ENCODE measurements around the gene CIAO2B. TPM values are rescaled to one million over a fixed set of nuclear protein-coding genes. Genes with fewer than 3 reads are reported as not detected.

The CIAO2B gene
- total RNA-seq, 1 experiment from 2014 or later, result 59.7 TPM

- no peak for TF ChIP-seq ZBTB43 (CRISPR knock-in tag; IDR thresholded peaks at IDR 0.05)
- no peak for TF ChIP-seq KAT7 (CRISPR knock-in tag; IDR thresholded peaks at IDR 0.05; ENCODE audit: borderline replicate concordance)
- TF ChIP-seq TP53 (CRISPR knock-in tag; IDR thresholded peaks at IDR 0.05), result no peak
- TF ChIP-seq ZNF671 (CRISPR knock-in tag; IDR thresholded peaks at IDR 0.05), result no peak
- TF ChIP-seq MAX (CRISPR knock-in tag; IDR thresholded peaks at IDR 0.05), result no peak
- no peak for TF ChIP-seq NR1H2 (CRISPR knock-in tag; IDR thresholded peaks at IDR 0.05)
- TF ChIP-seq, protein P1, sequence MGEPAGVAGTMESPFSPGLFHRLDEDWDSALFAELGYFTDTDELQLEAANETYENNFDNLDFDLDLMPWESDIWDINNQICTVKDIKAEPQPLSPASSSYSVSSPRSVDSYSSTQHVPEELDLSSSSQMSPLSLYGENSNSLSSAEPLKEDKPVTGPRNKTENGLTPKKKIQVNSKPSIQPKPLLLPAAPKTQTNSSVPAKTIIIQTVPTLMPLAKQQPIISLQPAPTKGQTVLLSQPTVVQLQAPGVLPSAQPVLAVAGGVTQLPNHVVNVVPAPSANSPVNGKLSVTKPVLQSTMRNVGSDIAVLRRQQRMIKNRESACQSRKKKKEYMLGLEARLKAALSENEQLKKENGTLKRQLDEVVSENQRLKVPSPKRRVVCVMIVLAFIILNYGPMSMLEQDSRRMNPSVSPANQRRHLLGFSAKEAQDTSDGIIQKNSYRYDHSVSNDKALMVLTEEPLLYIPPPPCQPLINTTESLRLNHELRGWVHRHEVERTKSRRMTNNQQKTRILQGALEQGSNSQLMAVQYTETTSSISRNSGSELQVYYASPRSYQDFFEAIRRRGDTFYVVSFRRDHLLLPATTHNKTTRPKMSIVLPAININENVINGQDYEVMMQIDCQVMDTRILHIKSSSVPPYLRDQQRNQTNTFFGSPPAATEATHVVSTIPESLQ (CRISPR knock-in tag; IDR thresholded peaks at IDR 0.05), result no peak
These were observed 29.8 kb upstream of the CIAO2B start (continued) for GRCh38 chr16:66964049-66964448.

- ATAC-seq, result no peak
- Mint-ChIP-seq H3K36me3 (no peaks in the 10 kb centered on the region), H3K4me1 (peaks cover 9% of the 10 kb centered on the region), H3K27ac (no peak overlapping the region; the same call in 1 of the 2 replicates), H3K9me3 (no peaks in the 10 kb centered on the region), H3K27me3 (ENCODE audit: low read depth) (peaks cover 8% of the 10 kb centered on the region; the same call in 1 of the 2 replicates), H3K4me3 (peak overlapping the region; percentile 66)
- TF ChIP-seq ZBTB43 (CRISPR knock-in tag; IDR thresholded peaks at IDR 0.05) (no peak), MYBL2 (CRISPR knock-in tag; IDR thresholded peaks at IDR 0.05) (no peak), ZBTB21 (CRISPR knock-in tag; IDR thresholded peaks at IDR 0.05; ENCODE audit: borderline replicate concordance) (no peak), USF2 (CRISPR knock-in tag; IDR thresholded peaks at IDR 0.05) (no peak)
- POLR2A ChIA-PET, result no interaction called here
- DNase-seq (ENCODE audit: low spot score), result no peak
- CTCF ChIA-PET, result interaction anchor here (0.7 to 5.3 kb wide), 19 partner anchors 8 to 559 kb away, joined by 3 to 51 read pairs (median 10); partner anchors contain the start of genes B3GNT9, ELMO3, FBXL8 and NOL3
These were observed 27.7 kb upstream of the CIAO2B start for GRCh38 chr16:66961914-66962313.

DNA sequence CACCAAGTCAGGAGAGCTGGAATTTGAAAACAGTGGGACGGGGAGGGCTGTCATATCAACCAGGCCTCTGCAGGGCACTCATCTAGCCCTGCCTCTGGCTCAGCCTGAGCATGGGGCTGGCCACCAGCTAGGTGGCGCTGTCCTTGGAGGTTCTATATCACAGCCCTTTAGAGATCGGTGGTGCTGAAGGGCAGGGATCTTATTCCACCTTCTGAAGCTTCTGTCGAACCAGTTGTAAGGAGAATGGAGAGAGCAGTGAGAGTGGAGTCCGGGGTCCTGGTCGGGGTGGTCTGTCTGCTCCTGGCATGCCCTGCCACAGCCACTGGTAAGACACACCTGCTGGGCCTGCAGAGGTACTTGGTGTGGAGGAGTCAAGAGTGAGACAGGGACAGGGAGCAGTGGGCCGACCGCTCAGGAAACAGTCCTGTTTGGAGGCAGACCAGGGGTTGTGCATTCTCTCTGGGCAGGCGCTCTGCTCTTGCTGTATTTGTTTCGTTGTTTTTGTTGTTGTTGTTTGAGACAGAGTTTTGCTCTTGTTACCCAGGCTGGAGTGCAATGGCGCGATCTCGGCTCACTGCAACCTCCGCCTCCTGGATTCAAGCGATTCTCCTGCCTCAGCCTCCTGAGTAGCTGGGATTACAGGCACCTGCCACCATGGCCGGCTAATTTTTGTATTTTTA lies 27.0 kb upstream of the CIAO2B start, which contains the start of gene CES3:
TSS of gene CES3 (plus strand) at position 202 of the 680 bp plus-strand sequence. CDS start at position 244, 42 bp downstream.
- DNase-seq (ENCODE audit: low spot score) (peak; percentile 91), ATAC-seq (peak; percentile 100)
- Mint-ChIP-seq H3K4me1 (peaks cover 9% of the 10 kb centered on the region), H3K4me3 (peak within 1 kb of the TSS; percentile 66), H3K9me3 (no peaks in the 10 kb centered on the region), H3K36me3 (no peaks in the 10 kb centered on the region), H3K27ac (peak within 1 kb of the TSS; percentile 56), H3K27me3 (ENCODE audit: low read depth) (peaks cover 8% of the 10 kb centered on the region; the same call in 1 of the 2 replicates)
- CTCF ChIA-PET, result interaction anchor here (0.6 to 5.3 kb wide), 73 partner anchors 9 to 560 kb away, joined by 3 to 51 read pairs (median 5); partner anchors contain the start of genes ATP6V0D1, B3GNT9, CDH16 and CIAO2B
- POLR2A ChIA-PET, result interaction anchor here (0.5 to 1.2 kb wide), 3 partner anchors 8 to 286 kb away, joined by 3 to 4 read pairs (median 4); partner anchors contain the start of genes FHOD1 and NOL3
- no peak for TF ChIP-seq ELF4 (CRISPR knock-in tag; IDR thresholded peaks at IDR 0.05; ENCODE audit: low read depth)
- no peak for TF ChIP-seq GRHL2 (CRISPR knock-in tag; IDR thresholded peaks at IDR 0.05; ENCODE audit: insufficient replicate concordance, severe bottlenecking)
- TF ChIP-seq FOXK1 (CRISPR knock-in tag; IDR thresholded peaks at IDR 0.05), result 0 out of 2 replicates have a peak, but pooled peaks have one; percentile 23
- TF ChIP-seq ESRRA (CRISPR knock-in tag; IDR thresholded peaks at IDR 0.05; ENCODE audit: borderline replicate concordance), result no peak
- no peak for TF ChIP-seq ETV6 (CRISPR knock-in tag; IDR thresholded peaks at IDR 0.05)
- TF ChIP-seq NR2C2 (CRISPR knock-in tag; IDR thresholded peaks at IDR 0.05), result no peak
- no peak for TF ChIP-seq OVOL2 (CRISPR knock-in tag; IDR thresholded peaks at IDR 0.05; ENCODE audit: borderline replicate concordance)
- TF ChIP-seq, protein P2, sequence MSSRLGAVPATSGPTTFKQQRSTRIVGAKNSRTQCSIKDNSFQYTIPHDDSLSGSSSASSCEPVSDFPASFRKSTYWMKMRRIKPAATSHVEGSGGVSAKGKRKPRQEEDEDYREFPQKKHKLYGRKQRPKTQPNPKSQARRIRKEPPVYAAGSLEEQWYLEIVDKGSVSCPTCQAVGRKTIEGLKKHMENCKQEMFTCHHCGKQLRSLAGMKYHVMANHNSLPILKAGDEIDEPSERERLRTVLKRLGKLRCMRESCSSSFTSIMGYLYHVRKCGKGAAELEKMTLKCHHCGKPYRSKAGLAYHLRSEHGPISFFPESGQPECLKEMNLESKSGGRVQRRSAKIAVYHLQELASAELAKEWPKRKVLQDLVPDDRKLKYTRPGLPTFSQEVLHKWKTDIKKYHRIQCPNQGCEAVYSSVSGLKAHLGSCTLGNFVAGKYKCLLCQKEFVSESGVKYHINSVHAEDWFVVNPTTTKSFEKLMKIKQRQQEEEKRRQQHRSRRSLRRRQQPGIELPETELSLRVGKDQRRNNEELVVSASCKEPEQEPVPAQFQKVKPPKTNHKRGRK (CRISPR knock-in tag; IDR thresholded peaks at IDR 0.05; ENCODE audit: borderline replicate concordance), result 0 out of 2 replicates have a peak, but pooled peaks have one; percentile 69
- TF ChIP-seq, protein P3, sequence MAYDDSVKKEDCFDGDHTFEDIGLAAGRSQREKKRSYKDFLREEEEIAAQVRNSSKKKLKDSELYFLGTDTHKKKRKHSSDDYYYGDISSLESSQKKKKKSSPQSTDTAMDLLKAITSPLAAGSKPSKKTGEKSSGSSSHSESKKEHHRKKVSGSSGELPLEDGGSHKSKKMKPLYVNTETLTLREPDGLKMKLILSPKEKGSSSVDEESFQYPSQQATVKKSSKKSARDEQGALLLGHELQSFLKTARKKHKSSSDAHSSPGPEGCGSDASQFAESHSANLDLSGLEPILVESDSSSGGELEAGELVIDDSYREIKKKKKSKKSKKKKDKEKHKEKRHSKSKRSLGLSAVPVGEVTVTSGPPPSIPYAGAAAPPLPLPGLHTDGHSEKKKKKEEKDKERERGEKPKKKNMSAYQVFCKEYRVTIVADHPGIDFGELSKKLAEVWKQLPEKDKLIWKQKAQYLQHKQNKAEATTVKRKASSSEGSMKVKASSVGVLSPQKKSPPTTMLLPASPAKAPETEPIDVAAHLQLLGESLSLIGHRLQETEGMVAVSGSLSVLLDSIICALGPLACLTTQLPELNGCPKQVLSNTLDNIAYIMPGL (CRISPR knock-in tag; IDR thresholded peaks at IDR 0.05), result peak; percentile 51; the same call in 1 of the 2 replicates
- TF ChIP-seq ZSCAN18 (CRISPR knock-in tag; IDR thresholded peaks at IDR 0.05), result no peak
- no peak for TF ChIP-seq RORB (CRISPR knock-in tag; IDR thresholded peaks at IDR 0.05)
- no peak for TF ChIP-seq EMX1 (CRISPR knock-in tag; IDR thresholded peaks at IDR 0.05)
